GM12865 (cell line): ENCODE results near the gene KMT2D.
A peak's percentile ranks its signal among the peaks of the same experiment; 100 is the strongest.

Experiments
- DNase-seq: peaks from one replicate; pipeline ENCODE4 v3.0.0; 2010; ENCODE audit warnings: low read depth
- H3K4me3 ChIP-seq: 2 replicates; pipeline ENCODE4 v1.5.1; 2011; ENCODE audit warnings: mild to moderate bottlenecking, low read depth, low read length, control low read depth
- TF ChIP-seq, protein P1 (sequence below): IDR thresholded peaks from 2 replicates; pipeline ENCODE4 v1.5.1; 2011; ENCODE audit warnings: low read length, control low read depth, low read depth, inconsistent platforms; ENCODE audit not compliant: insufficient read depth; ENCODE audit errors: missing control alignments

The KMT2D gene

DNA sequence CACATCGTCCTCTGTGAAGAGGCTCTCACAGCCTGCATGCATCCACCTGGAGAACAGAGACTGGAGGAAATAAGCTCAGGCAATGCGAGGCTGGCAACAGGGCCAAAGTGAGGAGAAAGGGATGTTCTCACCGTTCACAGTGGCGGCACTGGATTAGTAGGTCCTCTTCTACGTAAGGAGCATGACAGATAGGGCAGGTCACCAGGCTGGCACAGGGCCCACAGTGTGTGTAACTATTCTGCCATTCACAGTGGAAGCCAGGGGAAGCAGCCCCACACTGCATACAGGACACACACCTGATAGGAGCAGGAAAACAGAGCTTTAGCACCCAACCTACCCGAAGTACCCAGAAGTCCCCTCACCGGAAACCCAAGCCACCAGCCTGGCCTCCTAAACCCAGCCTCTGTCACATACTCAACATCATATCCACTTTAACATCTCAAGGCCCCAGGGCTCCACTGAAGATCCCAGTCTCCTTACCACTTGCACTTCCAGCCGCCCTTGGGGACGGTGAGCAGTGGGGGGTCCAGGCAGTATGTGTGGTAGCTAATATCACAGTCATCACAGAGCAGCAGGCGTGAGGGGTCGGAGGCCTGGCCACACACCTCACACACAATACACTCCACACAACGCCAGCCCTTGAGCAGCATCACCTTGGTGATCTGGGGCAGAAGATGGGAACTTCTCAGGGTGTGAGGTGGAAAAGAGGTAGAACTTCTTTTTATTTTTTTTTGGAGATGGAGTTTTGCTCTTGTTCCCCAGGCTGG lies 14.3 kb downstream of the KMT2D start:
- TF ChIP-seq, protein P1, sequence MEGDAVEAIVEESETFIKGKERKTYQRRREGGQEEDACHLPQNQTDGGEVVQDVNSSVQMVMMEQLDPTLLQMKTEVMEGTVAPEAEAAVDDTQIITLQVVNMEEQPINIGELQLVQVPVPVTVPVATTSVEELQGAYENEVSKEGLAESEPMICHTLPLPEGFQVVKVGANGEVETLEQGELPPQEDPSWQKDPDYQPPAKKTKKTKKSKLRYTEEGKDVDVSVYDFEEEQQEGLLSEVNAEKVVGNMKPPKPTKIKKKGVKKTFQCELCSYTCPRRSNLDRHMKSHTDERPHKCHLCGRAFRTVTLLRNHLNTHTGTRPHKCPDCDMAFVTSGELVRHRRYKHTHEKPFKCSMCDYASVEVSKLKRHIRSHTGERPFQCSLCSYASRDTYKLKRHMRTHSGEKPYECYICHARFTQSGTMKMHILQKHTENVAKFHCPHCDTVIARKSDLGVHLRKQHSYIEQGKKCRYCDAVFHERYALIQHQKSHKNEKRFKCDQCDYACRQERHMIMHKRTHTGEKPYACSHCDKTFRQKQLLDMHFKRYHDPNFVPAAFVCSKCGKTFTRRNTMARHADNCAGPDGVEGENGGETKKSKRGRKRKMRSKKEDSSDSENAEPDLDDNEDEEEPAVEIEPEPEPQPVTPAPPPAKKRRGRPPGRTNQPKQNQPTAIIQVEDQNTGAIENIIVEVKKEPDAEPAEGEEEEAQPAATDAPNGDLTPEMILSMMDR: no peak
- DNase-seq: no peak
- no peak overlapping the region for H3K4me3 ChIP-seq

- no peak for DNase-seq
- TF ChIP-seq, protein P1: no peak
Measured at GRCh38 chr12:49044660-49045059, 15.9 kb downstream of the KMT2D start.

GRCh38 chr12:49043856-49044258 lies 16.7 kb downstream of the KMT2D start:
- DNase-seq: peak; percentile 77
- H3K4me3 ChIP-seq: no peak overlapping the region
- TF ChIP-seq, protein P1: peak; percentile 80

More at GRCh38 chr12:49044660-49045059, 15.9 kb downstream of the KMT2D start:
- H3K4me3 ChIP-seq: no peak overlapping the region

DNA sequence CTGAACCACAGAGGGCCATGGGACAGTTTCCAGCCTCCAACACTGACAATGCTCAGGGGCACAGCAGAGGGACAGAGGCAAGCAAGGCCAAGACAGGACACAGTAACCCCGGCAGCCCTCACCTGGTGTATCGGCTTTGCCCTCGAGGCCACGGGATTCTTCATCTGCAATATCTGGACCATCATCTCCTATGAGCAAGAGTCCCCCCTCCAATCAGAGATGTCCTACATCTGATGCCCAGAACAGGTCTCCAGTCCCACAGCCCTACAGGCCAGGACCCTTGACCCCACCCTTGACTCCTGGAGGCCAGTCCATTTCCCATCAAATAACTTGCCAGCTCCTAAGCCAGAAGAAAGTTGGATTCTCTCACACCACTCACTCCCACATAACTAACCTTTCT lies 17.4 kb downstream of the KMT2D start:
- TF ChIP-seq, protein P1: no peak
- H3K4me3 ChIP-seq: no peak overlapping the region
- DNase-seq: no peak

- no peak overlapping the region for H3K4me3 ChIP-seq
- TF ChIP-seq, protein P1: no peak
- DNase-seq: no peak
Measured at GRCh38 chr12:49041881-49042484, 18.6 kb downstream of the KMT2D start.

GRCh38 chr12:49041036-49041880 lies 19.3 kb downstream of the KMT2D start:
- DNase-seq: no peak
- no peak overlapping the region for H3K4me3 ChIP-seq
- TF ChIP-seq, protein P1: no peak
